ENCODE measurements around the gene DNAAF3. TPM values are rescaled to one million over a fixed set of nuclear protein-coding genes. Genes with fewer than 3 reads are reported as not detected.
"Not testable (repeated sequence)": the region's sequence is repeated elsewhere in the genome, so short reads cannot be mapped to it uniquely, and the experiment has no call there.

The DNAAF3 gene
- total RNA-seq, 2 experiments from 2014 or later: not detected

- Mint-ChIP-seq H3K4me3 (peak overlapping the region; percentile 48), H3K4me1 (ENCODE audit: low read depth) (peaks cover 33% of the 10 kb centered on the region), H3K36me3 (ENCODE audit: low read depth) (no peaks in the 10 kb centered on the region), H3K27ac (no peak overlapping the region), H3K27me3 (peaks cover 92% of the 10 kb centered on the region), H3K9me3 (no peaks in the 10 kb centered on the region)
- Histone ChIP-seq H3K27ac (ENCODE audit: low read depth in 1 of 2, low read length in 2 of 2) (no peak overlapping the region), H3K9me3 (ENCODE audit: control insufficient read depth in 1 of 2, insufficient read depth in 1 of 2, low read length in 2 of 2) (peaks cover 0 to 45% of the 10 kb centered on the region in 2 experiments), H3K36me3 (ENCODE audit: insufficient read depth, low read length) (no peaks in the 10 kb centered on the region), H3K27me3 (ENCODE audit: control insufficient read depth in 1 of 2, insufficient read depth in 2 of 2, low read length in 2 of 2) (peaks cover 77 to 83% of the 10 kb centered on the region in 2 experiments), H3K4me3 (ENCODE audit: low read length) (peak overlapping the region; percentile 40), H3K4me1 (ENCODE audit: insufficient read depth, low read length) (peaks cover 28% of the 10 kb centered on the region)
- intact Hi-C loops (cut with DNase I, micrococcal nuclease): loop anchor here in 1 of 2 experiments (10.0 kb wide), 1 partner anchor 81 kb away; the partner anchor contains the start of gene PPP6R1
- peak; percentile 61 for ATAC-seq (ENCODE audit: poor library complexity)
- TF ChIP-seq CTCF (IDR thresholded peaks at IDR 0.05): no peak
- POLR2A ChIA-PET: interaction anchor here (0.7 kb wide), 1 partner anchor 14 kb away, joined by 3 read pairs; no protein-coding TSS in a partner anchor
- DNase-seq: peak in 5 of 14 experiments; percentile 4 to 56 (median 34)
- CTCF ChIA-PET: no interaction called here
Measured at GRCh38 chr19:55173714-55174409, 7.4 kb upstream of the DNAAF3 start.

GRCh38 chr19:55173186-55173713 is 6.8 kb upstream of the DNAAF3 start:
- Histone ChIP-seq H3K36me3 (ENCODE audit: insufficient read depth, low read length) (no peaks in the 10 kb centered on the region), H3K4me3 (ENCODE audit: low read length) (peak overlapping the region; percentile 40), H3K27ac (ENCODE audit: low read depth in 1 of 2, low read length in 2 of 2) (no peak overlapping the region), H3K9me3 (ENCODE audit: control insufficient read depth in 1 of 2, insufficient read depth in 1 of 2, low read length in 2 of 2) (peaks cover 0 to 49% of the 10 kb centered on the region in 2 experiments), H3K27me3 (ENCODE audit: control insufficient read depth in 1 of 2, insufficient read depth in 2 of 2, low read length in 2 of 2) (peaks cover 71 to 85% of the 10 kb centered on the region in 2 experiments), H3K4me1 (ENCODE audit: insufficient read depth, low read length) (peaks cover 22% of the 10 kb centered on the region)
- TF ChIP-seq CTCF (IDR thresholded peaks at IDR 0.05): no peak
- POLR2A ChIA-PET: interaction anchor here (0.6 to 0.7 kb wide), 2 partner anchors 14 to 85 kb away, joined by 3 read pairs; no protein-coding TSS in a partner anchor
- H3K4me1 Mint-ChIP-seq (ENCODE audit: low read depth): peaks cover 28% of the 10 kb centered on the region
- intact Hi-C loops (cut with DNase I, micrococcal nuclease): loop anchor here in 1 of 2 experiments (10.0 kb wide), 1 partner anchor 82 kb away; the partner anchor contains the start of gene PPP6R1
- DNase-seq (no peak), ATAC-seq (ENCODE audit: poor library complexity) (no peak)
- no peaks in the 10 kb centered on the region for H3K36me3 Mint-ChIP-seq (ENCODE audit: low read depth)
- H3K27me3 Mint-ChIP-seq: peaks cover 87% of the 10 kb centered on the region
- no peak overlapping the region for H3K27ac Mint-ChIP-seq
- peak overlapping the region; percentile 48 for H3K4me3 Mint-ChIP-seq
- CTCF ChIA-PET: no interaction called here
- no peaks in the 10 kb centered on the region for H3K9me3 Mint-ChIP-seq

GRCh38 chr19:55172741-55173140 is 6.3 kb upstream of the DNAAF3 start:
- H3K9me3 Mint-ChIP-seq: no peaks in the 10 kb centered on the region
- H3K4me3 Mint-ChIP-seq: peak overlapping the region; percentile 20
- ChIA-PET POLR2A (interaction anchor here (0.6 kb wide), 1 partner anchor 85 kb away, joined by 3 read pairs; no protein-coding TSS in a partner anchor), CTCF (no interaction called here)
- no peak overlapping the region for H3K27ac ChIP-seq (ENCODE audit: low read depth in 1 of 2, low read length in 2 of 2)
- peaks cover 26% of the 10 kb centered on the region for H3K4me1 Mint-ChIP-seq (ENCODE audit: low read depth)
- TF ChIP-seq CTCF (IDR thresholded peaks at IDR 0.05): no peak
- ATAC-seq (ENCODE audit: poor library complexity) (no peak), DNase-seq (no peak)
- no peaks in the 10 kb centered on the region for H3K36me3 Mint-ChIP-seq (ENCODE audit: low read depth)
- no peaks in the 10 kb centered on the region for H3K36me3 ChIP-seq (ENCODE audit: insufficient read depth, low read length)
- H3K27ac Mint-ChIP-seq: no peak overlapping the region
- peaks cover 21% of the 10 kb centered on the region for H3K4me1 ChIP-seq (ENCODE audit: insufficient read depth, low read length)
- H3K4me3 ChIP-seq (ENCODE audit: low read length): no peak overlapping the region
- H3K27me3 Mint-ChIP-seq: peaks cover 85% of the 10 kb centered on the region
- intact Hi-C loops (cut with DNase I, micrococcal nuclease): loop anchor here in 1 of 2 experiments (10.0 kb wide), 1 partner anchor 82 kb away; the partner anchor contains the start of gene PPP6R1
- H3K27me3 ChIP-seq (ENCODE audit: control insufficient read depth in 1 of 2, insufficient read depth in 2 of 2, low read length in 2 of 2): peaks cover 69 to 83% of the 10 kb centered on the region in 2 experiments
- H3K9me3 ChIP-seq (ENCODE audit: control insufficient read depth in 1 of 2, insufficient read depth in 1 of 2, low read length in 2 of 2): peaks cover 0 to 52% of the 10 kb centered on the region in 2 experiments

- Mint-ChIP-seq H3K4me1 (ENCODE audit: low read depth) (peaks cover 25% of the 10 kb centered on the region), H3K27me3 (peaks cover 83% of the 10 kb centered on the region), H3K4me3 (peak overlapping the region; percentile 4)
- H3K36me3 ChIP-seq (ENCODE audit: insufficient read depth, low read length); POLR2A ChIA-PET; H3K9me3 Mint-ChIP-seq; CTCF ChIA-PET; ATAC-seq (ENCODE audit: poor library complexity); H3K27ac ChIP-seq (ENCODE audit: low read depth in 1 of 2, low read length in 2 of 2); H3K27ac Mint-ChIP-seq; H3K4me3 ChIP-seq (ENCODE audit: low read length); DNase-seq; H3K36me3 Mint-ChIP-seq (ENCODE audit: low read depth): not testable (repeated sequence)
- Histone ChIP-seq H3K9me3 (ENCODE audit: control insufficient read depth in 1 of 2, insufficient read depth in 1 of 2, low read length in 2 of 2) (peaks cover 0 to 53% of the 10 kb centered on the region in 2 experiments), H3K27me3 (ENCODE audit: control insufficient read depth in 1 of 2, insufficient read depth in 2 of 2, low read length in 2 of 2) (peaks cover 69 to 85% of the 10 kb centered on the region in 2 experiments), H3K4me1 (ENCODE audit: insufficient read depth, low read length) (peaks cover 21% of the 10 kb centered on the region)
- intact Hi-C loops (cut with DNase I, micrococcal nuclease): loop anchor here in 1 of 2 experiments (10.0 kb wide), 1 partner anchor 82 kb away; the partner anchor contains the start of gene PPP6R1
Measured at GRCh38 chr19:55172318-55172717, 5.9 kb upstream of the DNAAF3 start.

All from CD4-positive, alpha-beta T cell (primary cell).